Thyroid gland (tissue), 4 donors: ENCODE data around the gene BICD1. TPM values are rescaled to one million over a fixed set of nuclear protein-coding genes. Genes with fewer than 3 reads are reported as not detected.

ENCODE experiments used
- DNase-seq, 2 donors: peaks; one replicate each; pipeline ENCODE4 v3.0.0-alpha.2; 2019
- H3K27ac ChIP-seq, 3 donors: fragments of 200-600 bp; sonication (generic); 1 replicate in 2 of 3; 2 replicates in 1 of 3; pipeline ENCODE4 v1.5.1; 2016 to 2019; ENCODE audit warnings: mild to moderate bottlenecking in 1 of 3, moderate library complexity in 1 of 3
- H3K27me3 ChIP-seq: fragments of 200-600 bp; sonication (generic); one replicate; pipeline ENCODE4 v1.5.1; 2019
- H3K36me3 ChIP-seq, 2 donors: fragments of 200-600 bp; sonication (generic); one replicate each; pipeline ENCODE4 v1.5.1; 2016 to 2019
- H3K4me1 ChIP-seq, 2 donors: fragments of 200-600 bp; sonication (generic); one replicate each; pipeline ENCODE4 v1.5.1; 2017 to 2019
- H3K4me3 ChIP-seq, 3 donors: fragments of 200-600 bp; sonication (generic); replicated peaks in 1 of 3; 1 replicate in 2 of 3; 2 replicates in 1 of 3; pipeline ENCODE4 v1.5.1; 2016; ENCODE audit warnings: mild to moderate bottlenecking in 1 of 3
- H3K9me3 ChIP-seq: fragments of 200-600 bp; sonication (generic); one replicate; pipeline ENCODE4 v1.5.1; 2017
- POLR2A ChIP-seq, 2 donors: fragments of 450-650 bp; IDR thresholded peaks; one replicate each; pipeline ENCODE4 v1.6.1; 2017; ENCODE audit warnings: antibody characterized with exemption in 2 of 2, mild to moderate bottlenecking in 2 of 2, moderate library complexity in 1 of 2
- WGBS, 2 donors: methylation state at CpG; one replicate each; pipeline ENCODE4 v1.1.5; 2017; 5-methylcytosine and 5-hydroxymethylcytosine counted together
- intact Hi-C: fragments of 100-400 bp; cut with DNase I; formaldehyde crosslinking; loops from one replicate; pipeline ENCODE4 v1.15.1; 2023
- total RNA-seq, 4 donors: library from RNA; depleted of rRNA; stranded (reverse); fragments of >200 nt; gene quantifications; one replicate each; pipeline ENCODE4 v1.2.3, GENCODE V29; 2016
- TF ChIP-seq, protein P1 (sequence below), 6 experiments: fragments of 200-600 bp in 3 of 6; fragments of 450-650 bp in 3 of 6; sonication (generic) in 3 of 6; IDR thresholded peaks; one replicate each; pipeline ENCODE4 v1.5.1; 2016 to 2019; ENCODE audit warnings: antibody characterized with exemption in 6 of 6, mild to moderate bottlenecking in 2 of 6, inconsistent platforms in 1 of 6, moderate library complexity in 1 of 6

Gene BICD1
- total RNA-seq, 4 donors from 2014 or later, result 16.7 to 33.7 (median 24.7) TPM

DNA sequence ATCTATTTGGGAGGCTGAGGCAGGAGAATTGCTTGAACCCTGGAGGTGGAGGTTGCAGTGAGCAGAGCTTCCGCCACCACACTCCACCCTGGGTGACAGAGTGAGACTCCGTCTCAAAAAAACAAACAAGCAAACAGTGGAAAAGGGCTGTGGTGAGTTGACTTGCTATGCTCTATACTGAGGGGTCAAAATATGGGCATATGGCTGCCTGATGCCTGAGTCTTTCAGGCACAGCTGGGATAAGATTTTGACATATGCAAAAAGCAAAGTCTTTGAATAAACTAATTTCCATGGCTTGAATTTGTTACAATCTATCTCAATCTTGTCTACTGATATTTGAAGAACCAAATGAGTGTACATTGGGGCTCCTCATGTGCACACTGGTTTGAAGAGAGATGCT is 40.4 kb upstream of the BICD1 start:
- intact Hi-C loops, result loop anchor here (10.0 kb wide), 2 partner anchors 239 to 411 kb away; partner anchors contain the start of gene ETFBKMT
- WGBS, 2 donors, result 81 to 87% methylated on average over 2 of the region's 2 CpGs
- DNase-seq, result no peak
- Histone ChIP-seq H3K4me3 (no peak overlapping the region), H3K36me3 (no peaks in the 10 kb centered on the region), H3K27me3 (no peaks in the 10 kb centered on the region), H3K4me1 (no peaks in the 10 kb centered on the region), H3K27ac (no peak overlapping the region), H3K9me3 (no peaks in the 10 kb centered on the region)
- TF ChIP-seq, protein P1, sequence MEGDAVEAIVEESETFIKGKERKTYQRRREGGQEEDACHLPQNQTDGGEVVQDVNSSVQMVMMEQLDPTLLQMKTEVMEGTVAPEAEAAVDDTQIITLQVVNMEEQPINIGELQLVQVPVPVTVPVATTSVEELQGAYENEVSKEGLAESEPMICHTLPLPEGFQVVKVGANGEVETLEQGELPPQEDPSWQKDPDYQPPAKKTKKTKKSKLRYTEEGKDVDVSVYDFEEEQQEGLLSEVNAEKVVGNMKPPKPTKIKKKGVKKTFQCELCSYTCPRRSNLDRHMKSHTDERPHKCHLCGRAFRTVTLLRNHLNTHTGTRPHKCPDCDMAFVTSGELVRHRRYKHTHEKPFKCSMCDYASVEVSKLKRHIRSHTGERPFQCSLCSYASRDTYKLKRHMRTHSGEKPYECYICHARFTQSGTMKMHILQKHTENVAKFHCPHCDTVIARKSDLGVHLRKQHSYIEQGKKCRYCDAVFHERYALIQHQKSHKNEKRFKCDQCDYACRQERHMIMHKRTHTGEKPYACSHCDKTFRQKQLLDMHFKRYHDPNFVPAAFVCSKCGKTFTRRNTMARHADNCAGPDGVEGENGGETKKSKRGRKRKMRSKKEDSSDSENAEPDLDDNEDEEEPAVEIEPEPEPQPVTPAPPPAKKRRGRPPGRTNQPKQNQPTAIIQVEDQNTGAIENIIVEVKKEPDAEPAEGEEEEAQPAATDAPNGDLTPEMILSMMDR (IDR thresholded peaks at IDR 0.05), result no peak

DNA sequence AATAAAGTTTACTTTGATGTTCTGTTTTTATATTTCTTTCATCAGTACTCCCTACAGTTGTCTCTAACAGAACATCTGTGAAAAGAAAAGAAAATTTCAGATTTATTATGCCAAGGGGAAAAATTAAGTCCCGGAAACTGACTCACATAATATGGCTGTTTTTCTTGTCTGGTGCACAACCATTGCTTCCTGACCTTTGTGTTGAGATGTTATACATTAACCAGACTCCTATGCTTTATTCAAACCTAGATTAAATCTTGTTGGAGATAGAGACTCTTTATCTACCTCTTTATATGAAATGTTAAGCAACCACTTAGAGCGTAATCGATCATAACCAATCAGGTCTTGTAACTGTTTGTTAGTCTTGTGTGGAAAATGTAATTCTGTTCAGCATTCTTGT is 37.6 kb upstream of the BICD1 start:
- Histone ChIP-seq H3K4me1 (no peaks in the 10 kb centered on the region), H3K27me3 (no peaks in the 10 kb centered on the region), H3K4me3 (no peak overlapping the region), H3K36me3 (no peaks in the 10 kb centered on the region), H3K27ac (no peak overlapping the region), H3K9me3 (no peaks in the 10 kb centered on the region)
- intact Hi-C loops, result loop anchor here (10.0 kb wide), 2 partner anchors 236 to 414 kb away; partner anchors contain the start of gene ETFBKMT
- no peak for TF ChIP-seq POLR2A (IDR thresholded peaks at IDR 0.05)
- TF ChIP-seq, protein P1 (IDR thresholded peaks at IDR 0.05), result no peak
- DNase-seq, result no peak
- 71 to 89% methylated on average over 3 of the region's 3 CpGs for WGBS, 2 donors

DNA sequence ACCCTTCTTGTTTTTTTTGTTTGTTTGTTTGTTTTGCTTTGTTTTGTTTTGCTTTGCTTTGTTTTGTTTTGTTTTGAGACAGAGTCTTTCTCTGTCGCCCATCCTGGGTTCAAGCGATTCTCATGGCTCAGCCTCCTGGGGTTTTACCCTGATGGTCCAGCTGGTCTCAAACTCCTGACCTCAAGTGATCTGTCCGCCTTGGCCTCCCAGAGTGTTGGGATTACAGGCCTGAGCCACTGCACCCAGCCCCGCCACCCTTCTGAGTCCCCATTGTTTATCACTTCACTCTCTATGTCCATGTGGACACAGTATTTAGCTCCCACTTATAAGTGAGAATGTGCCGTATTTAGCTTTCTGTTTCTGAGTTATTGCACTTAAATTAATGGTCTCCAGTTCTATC is 36.9 kb upstream of the BICD1 start:
- no peak for TF ChIP-seq POLR2A (IDR thresholded peaks at IDR 0.05)
- TF ChIP-seq, protein P1 (IDR thresholded peaks at IDR 0.05), result no peak
- WGBS, 2 donors, result 91 to 92% methylated on average over 5 of the region's 5 CpGs
- Histone ChIP-seq H3K4me3 (no peak overlapping the region), H3K4me1 (no peaks in the 10 kb centered on the region), H3K27me3 (no peaks in the 10 kb centered on the region), H3K36me3 (no peaks in the 10 kb centered on the region), H3K9me3 (no peaks in the 10 kb centered on the region), H3K27ac (no peak overlapping the region)
- intact Hi-C loops, result loop anchor here (10.0 kb wide), 2 partner anchors 235 to 415 kb away; partner anchors contain the start of gene ETFBKMT
- no peak for DNase-seq

DNA sequence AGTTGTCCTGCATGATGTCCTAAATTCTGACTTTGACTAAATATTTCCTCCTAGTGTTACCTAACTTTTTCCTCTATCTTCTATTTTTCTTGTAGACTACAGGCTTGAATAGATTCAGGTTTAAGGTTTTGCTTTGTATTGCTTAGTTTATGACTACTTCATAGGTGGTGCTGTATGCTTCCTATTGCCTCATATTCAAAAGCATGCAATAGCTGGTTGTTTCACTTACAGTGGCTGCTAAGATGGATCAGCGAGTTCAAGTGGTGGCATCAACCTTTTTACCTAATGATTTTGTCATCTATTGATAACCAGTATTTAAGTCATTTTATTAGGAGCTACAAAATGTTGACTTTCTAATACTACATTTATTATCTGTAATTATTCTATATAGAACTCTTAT is 36.3 kb upstream of the BICD1 start:
- no peak for TF ChIP-seq POLR2A (IDR thresholded peaks at IDR 0.05)
- TF ChIP-seq, protein P1 (IDR thresholded peaks at IDR 0.05), result no peak
- no peaks in the 10 kb centered on the region for H3K36me3 ChIP-seq
- intact Hi-C loops, result no loop called here
- H3K9me3 ChIP-seq, result no peaks in the 10 kb centered on the region
- DNase-seq, result no peak
- no peaks in the 10 kb centered on the region for H3K4me1 ChIP-seq
- no peak overlapping the region for H3K27ac ChIP-seq
- H3K27me3 ChIP-seq, result no peaks in the 10 kb centered on the region
- H3K4me3 ChIP-seq, result no peak overlapping the region
- 4 to 91% methylated on average over 1 of the region's 1 CpG for WGBS, 2 donors

DNA sequence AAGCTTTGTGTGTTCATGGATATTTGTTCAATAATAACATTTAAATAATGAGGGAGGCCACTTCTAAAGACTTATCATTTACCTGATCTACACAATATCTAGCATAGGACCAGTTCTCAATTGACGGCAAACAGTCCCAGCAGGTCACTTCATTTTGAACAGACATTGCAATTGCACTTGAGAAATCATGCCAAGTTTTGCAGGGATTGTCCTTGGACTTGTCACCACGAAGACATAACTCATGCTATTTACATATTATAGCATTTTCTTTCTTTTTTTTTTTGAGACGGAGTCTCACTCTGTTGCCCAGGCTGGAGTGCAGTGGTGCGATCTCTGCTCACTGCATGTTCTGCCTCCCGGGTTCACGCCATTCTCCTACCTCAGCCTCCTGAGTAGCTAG is 34.5 kb upstream of the BICD1 start:
- Histone ChIP-seq H3K27ac (no peak overlapping the region), H3K9me3 (no peaks in the 10 kb centered on the region), H3K4me1 (no peaks in the 10 kb centered on the region), H3K36me3 (no peaks in the 10 kb centered on the region), H3K4me3 (no peak overlapping the region), H3K27me3 (no peaks in the 10 kb centered on the region)
- TF ChIP-seq, protein P1 (IDR thresholded peaks at IDR 0.05), result no peak
- TF ChIP-seq POLR2A (IDR thresholded peaks at IDR 0.05), result no peak
- intact Hi-C loops, result no loop called here
- no peak for DNase-seq
- 88 to 89% methylated on average over 6 of the region's 6 CpGs for WGBS, 2 donors
